Uterus (tissue), 4 donors: ENCODE results near the gene MTCL1. TPM values are rescaled to one million over a fixed set of nuclear protein-coding genes. Genes with fewer than 3 reads are reported as not detected.

Experiments used
- DNase-seq, 2 donors: peaks; one replicate each; pipeline ENCODE4 v3.0.0-alpha.2; 2019 to 2020
- H3K27ac ChIP-seq, 2 donors: fragments of 200-600 bp; sonication (generic); 1 replicate in 1 of 2; 2 replicates in 1 of 2; pipeline ENCODE4 v1.5.1; 2016 to 2018
- H3K27me3 ChIP-seq, 2 donors: fragments of 200-600 bp; sonication (generic); one replicate each; pipeline ENCODE4 v1.5.1; 2018 to 2019; ENCODE audit warnings: control low read depth in 1 of 2
- H3K36me3 ChIP-seq, 2 donors: fragments of 200-600 bp; sonication (generic); one replicate each; pipeline ENCODE4 v1.5.1; 2019; ENCODE audit warnings: control low read depth in 1 of 2
- H3K4me1 ChIP-seq, 2 donors: fragments of 200-600 bp; sonication (generic); one replicate each; pipeline ENCODE4 v1.5.1; 2018 to 2019; ENCODE audit warnings: control low read depth in 1 of 2
- H3K4me3 ChIP-seq, 2 donors: fragments of 200-600 bp; sonication (generic); 1 replicate in 1 of 2; 2 replicates in 1 of 2; pipeline ENCODE4 v1.5.1; 2018 to 2019; ENCODE audit warnings: mild to moderate bottlenecking in 1 of 2
- H3K9me3 ChIP-seq, 2 donors: fragments of 200-600 bp; sonication (generic); one replicate each; pipeline ENCODE4 v1.5.1; 2019; ENCODE audit warnings: control low read depth in 1 of 2
- POLR2A ChIP-seq, 2 donors: fragments of 450-650 bp; IDR thresholded peaks; one replicate each; pipeline ENCODE4 v1.6.1; 2016; ENCODE audit warnings: antibody characterized with exemption in 2 of 2, mild to moderate bottlenecking in 1 of 2, moderate library complexity in 1 of 2
- intact Hi-C: fragments of 100-400 bp; cut with DNase I; formaldehyde crosslinking; loops from one replicate; pipeline ENCODE4 v1.15.1; 2023; ENCODE audit warnings: low total_unique reads
- total RNA-seq, 4 donors: library from RNA; depleted of rRNA in 3 of 4; stranded (reverse); fragments of >200 nt in 3 of 4; gene quantifications; one replicate each; pipeline versions ENCODE4 v1.1.0 to v1.2.4, GENCODE V29; 2014 to 2023
- TF ChIP-seq, protein P1 (sequence below), 4 experiments: fragments of 200-600 bp in 2 of 4; fragments of 450-650 bp in 2 of 4; sonication (generic) in 2 of 4; IDR thresholded peaks; one replicate each; pipeline ENCODE4 v1.5.1; 2016 to 2019; ENCODE audit warnings: antibody characterized with exemption in 4 of 4, mild to moderate bottlenecking in 2 of 4, moderate library complexity in 1 of 4
- donor health status: DM: yes; HTN: yes; CAD: no.

MTCL1 gene
- total RNA-seq, 4 donors from 2014 or later, result 8.8 to 25.9 (median 11.0) TPM; not detected in 1

DNA sequence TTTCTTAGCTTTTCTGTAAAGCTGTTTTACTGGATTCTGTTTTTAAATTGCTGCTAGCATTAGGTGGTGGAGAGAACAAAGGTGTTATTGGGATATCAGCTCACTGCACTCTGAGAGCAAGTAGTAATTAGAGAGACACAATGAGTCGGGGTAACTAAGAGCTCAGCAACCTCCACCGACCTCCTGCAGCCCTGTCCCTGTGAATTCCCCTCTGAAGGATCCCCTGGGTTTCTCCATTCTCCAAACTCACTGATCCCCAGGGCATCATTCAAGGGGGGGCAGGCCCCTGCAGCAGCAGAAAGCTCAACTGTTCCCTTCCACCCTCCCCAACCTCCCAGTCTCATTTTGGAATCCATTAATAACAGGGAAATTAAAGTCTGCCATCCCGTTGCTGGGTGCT lies 73.0 kb downstream of the MTCL1 start:
- no peaks in the 10 kb centered on the region for H3K9me3 ChIP-seq
- no peak for DNase-seq
- no peaks in the 10 kb centered on the region for H3K27me3 ChIP-seq
- H3K27ac ChIP-seq, result no peak overlapping the region
- no peak overlapping the region for H3K4me3 ChIP-seq
- intact Hi-C loops, result no loop called here
- no peaks in the 10 kb centered on the region for H3K4me1 ChIP-seq
- H3K36me3 ChIP-seq, result no peaks in the 10 kb centered on the region
- no peak for TF ChIP-seq POLR2A (IDR thresholded peaks at IDR 0.05)
- TF ChIP-seq, protein P1, sequence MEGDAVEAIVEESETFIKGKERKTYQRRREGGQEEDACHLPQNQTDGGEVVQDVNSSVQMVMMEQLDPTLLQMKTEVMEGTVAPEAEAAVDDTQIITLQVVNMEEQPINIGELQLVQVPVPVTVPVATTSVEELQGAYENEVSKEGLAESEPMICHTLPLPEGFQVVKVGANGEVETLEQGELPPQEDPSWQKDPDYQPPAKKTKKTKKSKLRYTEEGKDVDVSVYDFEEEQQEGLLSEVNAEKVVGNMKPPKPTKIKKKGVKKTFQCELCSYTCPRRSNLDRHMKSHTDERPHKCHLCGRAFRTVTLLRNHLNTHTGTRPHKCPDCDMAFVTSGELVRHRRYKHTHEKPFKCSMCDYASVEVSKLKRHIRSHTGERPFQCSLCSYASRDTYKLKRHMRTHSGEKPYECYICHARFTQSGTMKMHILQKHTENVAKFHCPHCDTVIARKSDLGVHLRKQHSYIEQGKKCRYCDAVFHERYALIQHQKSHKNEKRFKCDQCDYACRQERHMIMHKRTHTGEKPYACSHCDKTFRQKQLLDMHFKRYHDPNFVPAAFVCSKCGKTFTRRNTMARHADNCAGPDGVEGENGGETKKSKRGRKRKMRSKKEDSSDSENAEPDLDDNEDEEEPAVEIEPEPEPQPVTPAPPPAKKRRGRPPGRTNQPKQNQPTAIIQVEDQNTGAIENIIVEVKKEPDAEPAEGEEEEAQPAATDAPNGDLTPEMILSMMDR (IDR thresholded peaks at IDR 0.05), result no peak

DNA sequence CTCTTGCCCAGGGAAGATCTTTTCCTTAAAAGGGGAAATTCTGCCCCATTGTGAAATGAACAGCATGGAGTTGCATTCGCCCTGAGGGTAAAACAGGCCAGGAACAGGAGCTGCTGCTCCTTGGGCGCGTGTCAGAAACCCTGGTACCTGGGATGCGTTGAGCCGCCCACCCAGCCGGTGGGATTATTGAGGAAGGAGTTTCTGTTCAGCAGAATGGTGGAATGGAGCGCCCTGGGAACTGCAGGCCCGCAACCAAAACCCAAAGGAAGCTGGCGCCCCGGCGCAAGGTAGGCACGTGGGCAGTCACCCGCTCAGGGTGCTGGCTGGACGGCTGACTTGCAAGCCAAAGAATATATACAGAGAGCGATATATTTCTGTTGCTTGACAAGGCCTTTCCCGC lies 73.5 kb downstream of the MTCL1 start:
- H3K9me3 ChIP-seq, result no peaks in the 10 kb centered on the region
- H3K27ac ChIP-seq, result no peak overlapping the region
- no peak for DNase-seq
- H3K36me3 ChIP-seq, result no peaks in the 10 kb centered on the region
- no peak for TF ChIP-seq POLR2A (IDR thresholded peaks at IDR 0.05)
- TF ChIP-seq, protein P1 (IDR thresholded peaks at IDR 0.05), result no peak
- no peak overlapping the region for H3K4me3 ChIP-seq
- H3K27me3 ChIP-seq, result no peaks in the 10 kb centered on the region
- H3K4me1 ChIP-seq, result no peaks in the 10 kb centered on the region
- intact Hi-C loops, result no loop called here

- Histone ChIP-seq H3K27ac (no peak overlapping the region), H3K27me3 (no peaks in the 10 kb centered on the region), H3K4me3 (no peak overlapping the region), H3K36me3 (no peaks in the 10 kb centered on the region), H3K4me1 (no peaks in the 10 kb centered on the region), H3K9me3 (no peaks in the 10 kb centered on the region)
- no peak for DNase-seq
- intact Hi-C loops, result no loop called here
- TF ChIP-seq POLR2A (IDR thresholded peaks at IDR 0.05), result no peak
- TF ChIP-seq, protein P1 (IDR thresholded peaks at IDR 0.05), result no peak
Observed at GRCh38 chr18:8779251-8779650, 73.9 kb downstream of the MTCL1 start.

- Histone ChIP-seq H3K36me3 (no peaks in the 10 kb centered on the region), H3K4me1 (no peaks in the 10 kb centered on the region), H3K9me3 (no peaks in the 10 kb centered on the region), H3K4me3 (no peak overlapping the region), H3K27me3 (no peaks in the 10 kb centered on the region), H3K27ac (no peak overlapping the region)
- intact Hi-C loops, result no loop called here
- TF ChIP-seq, protein P1 (IDR thresholded peaks at IDR 0.05), result no peak
- TF ChIP-seq POLR2A (IDR thresholded peaks at IDR 0.05), result no peak
- DNase-seq, result no peak
Observed at GRCh38 chr18:8780227-8780626, 74.9 kb downstream of the MTCL1 start.

DNA sequence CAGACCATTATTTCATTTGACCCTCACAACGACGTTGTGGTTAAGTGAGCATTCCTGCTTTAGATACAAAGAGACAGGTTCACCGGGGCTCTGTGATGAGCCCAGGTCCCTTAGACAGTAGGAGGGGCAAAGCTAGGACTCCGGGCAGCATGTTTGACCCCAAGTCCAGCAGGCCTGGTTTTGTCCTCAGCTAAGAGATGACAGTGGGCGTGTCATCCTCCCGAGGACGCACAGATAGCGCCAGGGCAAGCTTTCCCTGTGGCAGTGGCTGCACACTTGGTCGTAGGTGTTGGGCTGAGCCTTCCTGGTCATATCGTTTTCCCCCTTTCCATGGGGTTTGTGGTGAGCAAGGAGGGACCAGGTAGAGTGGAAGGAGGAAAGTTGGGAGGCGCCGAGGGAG lies 76.3 kb downstream of the MTCL1 start:
- Histone ChIP-seq H3K9me3 (no peaks in the 10 kb centered on the region), H3K27ac (no peak overlapping the region), H3K27me3 (no peaks in the 10 kb centered on the region), H3K4me3 (no peak overlapping the region), H3K36me3 (no peaks in the 10 kb centered on the region), H3K4me1 (no peaks in the 10 kb centered on the region)
- TF ChIP-seq, protein P1 (IDR thresholded peaks at IDR 0.05), result no peak
- no peak for TF ChIP-seq POLR2A (IDR thresholded peaks at IDR 0.05)
- no peak for DNase-seq
- intact Hi-C loops, result no loop called here
